Measurements from ENCODE around the gene SLC30A10.
"Not testable (repeated sequence)": the region's sequence is repeated elsewhere in the genome, so short reads cannot be mapped to it uniquely, and the experiment has no call there.

Gene SLC30A10

DNA sequence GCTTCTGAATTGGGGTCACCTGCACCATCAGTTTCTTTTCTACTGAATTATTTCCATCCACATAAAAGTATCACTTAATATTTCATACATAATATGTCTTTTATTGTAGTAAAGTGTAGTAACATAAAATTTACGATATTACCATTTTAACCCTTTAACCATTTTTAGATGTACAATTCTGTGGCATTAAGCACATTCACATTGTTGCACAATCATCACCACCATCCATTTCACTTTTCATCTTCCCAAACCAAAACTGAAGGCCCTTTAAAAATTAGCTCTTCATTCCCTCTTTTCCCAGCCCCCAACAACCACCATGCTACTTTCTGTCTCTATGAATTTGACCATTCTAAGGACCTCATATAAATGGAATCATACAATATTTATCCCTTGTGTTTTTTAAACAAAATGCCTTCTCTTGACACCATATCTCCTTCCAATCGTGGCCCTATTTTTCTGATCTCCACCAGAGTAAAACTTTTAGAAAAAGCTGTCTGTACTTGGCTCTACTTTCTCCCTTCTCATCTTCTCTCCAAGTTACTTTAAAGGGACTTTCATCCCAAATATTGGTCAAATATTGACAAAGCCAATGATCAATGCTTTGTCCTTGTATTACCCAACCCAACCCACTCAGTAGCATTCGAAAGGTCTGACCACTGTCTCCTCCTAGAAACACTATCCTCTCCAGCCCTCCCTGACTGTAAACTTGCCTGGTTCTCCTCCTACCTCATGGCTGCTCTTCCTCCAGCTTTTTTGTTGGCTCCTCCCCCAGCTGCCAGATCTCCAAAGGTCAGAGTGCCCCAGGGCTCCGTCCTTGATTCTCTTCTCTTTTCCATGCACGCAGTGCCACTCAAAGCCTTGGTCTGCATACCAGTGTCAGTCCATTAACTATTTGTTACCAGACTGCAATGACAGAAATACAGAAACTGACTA, 44.7 kb downstream of the SLC30A10 start:
- DNase-seq: no peak

DNA sequence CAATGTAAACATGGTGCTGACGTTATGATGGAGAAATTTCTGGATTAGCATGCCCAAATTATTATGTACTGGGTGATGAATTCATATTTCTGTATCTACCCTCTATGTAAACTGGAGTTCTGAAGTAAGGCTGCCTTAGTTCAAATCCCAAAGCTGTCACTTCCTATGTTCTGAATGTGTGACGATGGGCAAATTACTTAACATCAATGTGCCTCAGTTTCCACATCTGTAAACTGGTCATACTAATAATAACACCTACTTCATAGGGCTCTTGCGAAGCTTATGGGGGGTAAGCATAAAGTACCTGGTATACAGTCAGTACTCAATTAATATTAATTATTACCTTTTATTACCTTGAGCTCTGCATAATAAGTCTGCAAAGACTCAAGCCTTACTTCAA, 45.6 kb downstream of the SLC30A10 start:
- no peak for DNase-seq

- DNase-seq: no peak
Observed at GRCh38 chr1:219882096-219882495, 46.3 kb downstream of the SLC30A10 start.

GRCh38 chr1:219880765-219881457, 47.4 kb downstream of the SLC30A10 start:
- no peak for DNase-seq

GRCh38 chr1:219876798-219877209, 51.6 kb downstream of the SLC30A10 start:
- no peak for DNase-seq

- no peak for DNase-seq
Observed at GRCh38 chr1:219875860-219876259, 52.5 kb downstream of the SLC30A10 start.

DNA sequence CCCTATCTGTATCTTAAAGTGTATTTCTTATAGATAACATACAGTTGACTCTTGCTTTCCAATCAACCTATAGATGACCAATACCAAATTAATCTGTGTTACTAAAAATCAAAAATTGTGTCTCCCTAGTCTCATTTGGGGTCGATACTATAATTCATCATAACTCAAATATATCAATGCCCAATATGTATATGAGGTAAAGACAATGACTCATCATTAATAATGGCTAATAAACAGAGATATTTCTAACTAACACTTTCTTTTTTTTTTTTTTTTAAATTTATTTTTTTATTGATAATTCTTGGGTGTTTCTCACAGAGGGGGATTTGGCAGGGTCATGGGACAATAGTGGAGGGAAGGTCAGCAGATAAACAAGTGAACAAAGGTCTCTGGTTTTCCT, 55.8 kb downstream of the SLC30A10 start:
- DNase-seq: not testable (repeated sequence)

GRCh38 chr1:219871427-219872057, 56.8 kb downstream of the SLC30A10 start:
- no peak for DNase-seq

- not testable (repeated sequence) for DNase-seq
Observed at GRCh38 chr1:219868615-219869014, 59.7 kb downstream of the SLC30A10 start.
